PFSK-1 (cell line): ENCODE results near the gene GCN1.

Experiments
- FOXP2 ChIP-seq: optimal IDR thresholded peaks from 2 replicates; pipeline ENCODE3; 2011; ENCODE audit warnings: borderline replicate concordance, control low read depth, inconsistent platforms; ENCODE audit not compliant: insufficient read depth; ENCODE audit errors: extremely low read length, extremely low read depth
- POLR2AphosphoS5 ChIP-seq: IDR thresholded peaks from 2 replicates; pipeline ENCODE4 v1.6.1; 2012; ENCODE audit warnings: low read depth, mild to moderate bottlenecking, control low read depth, low read length, moderate library complexity
- SIN3A ChIP-seq: IDR thresholded peaks from 2 replicates; pipeline ENCODE4 v1.6.1; 2012; ENCODE audit warnings: mild to moderate bottlenecking, low read length, moderate library complexity, borderline replicate concordance; ENCODE audit not compliant: insufficient read depth
- TAF1 ChIP-seq: IDR thresholded peaks from 2 replicates; pipeline ENCODE4 v1.6.1; 2012; ENCODE audit warnings: low read length, control low read depth, borderline replicate concordance; ENCODE audit not compliant: insufficient read depth
- TF ChIP-seq, protein P1 (sequence below), 2 experiments: IDR thresholded peaks; 2 replicates each; pipeline versions ENCODE4 v1.6.1 to v1.8.0; 2011 to 2012; ENCODE audit warnings: low read depth in 2 of 2, low read length in 2 of 2, control low read depth in 1 of 2, inconsistent platforms in 1 of 2, mild to moderate bottlenecking in 1 of 2, moderate library complexity in 1 of 2; ENCODE audit not compliant: insufficient read depth in 1 of 2

The GCN1 gene

DNA sequence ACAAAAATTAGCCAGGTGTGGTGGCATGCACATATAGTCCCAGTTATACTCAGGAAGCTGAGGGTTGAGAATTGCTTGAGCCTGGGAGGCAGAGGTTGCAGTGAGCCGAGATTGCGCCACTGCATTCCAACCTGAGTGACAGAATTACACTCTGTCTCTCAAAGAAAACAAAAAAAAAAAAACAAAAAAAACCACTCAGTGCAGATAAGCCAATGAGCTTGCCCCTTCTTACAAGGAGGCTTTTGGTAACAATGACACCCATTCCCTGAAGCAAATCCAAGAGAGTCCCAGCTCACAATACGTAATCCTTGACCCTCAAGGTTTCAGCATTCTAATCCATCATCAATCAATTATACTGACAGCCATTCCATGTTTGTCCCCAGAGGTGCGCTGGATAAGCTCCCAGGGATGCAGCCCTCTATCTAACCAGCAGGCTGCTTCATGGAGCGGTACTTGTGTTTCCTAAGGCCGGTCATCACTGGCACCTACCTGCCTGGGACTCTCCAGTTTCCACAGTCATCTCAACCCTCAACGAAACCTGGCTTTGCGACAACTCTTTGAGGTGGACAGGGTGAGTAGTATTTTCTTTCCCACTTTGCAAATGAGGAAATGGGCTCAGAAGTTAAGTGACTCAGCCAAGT, 12.4 kb downstream of the GCN1 start:
- TF ChIP-seq TAF1, result no peak
- TF ChIP-seq, protein P1, sequence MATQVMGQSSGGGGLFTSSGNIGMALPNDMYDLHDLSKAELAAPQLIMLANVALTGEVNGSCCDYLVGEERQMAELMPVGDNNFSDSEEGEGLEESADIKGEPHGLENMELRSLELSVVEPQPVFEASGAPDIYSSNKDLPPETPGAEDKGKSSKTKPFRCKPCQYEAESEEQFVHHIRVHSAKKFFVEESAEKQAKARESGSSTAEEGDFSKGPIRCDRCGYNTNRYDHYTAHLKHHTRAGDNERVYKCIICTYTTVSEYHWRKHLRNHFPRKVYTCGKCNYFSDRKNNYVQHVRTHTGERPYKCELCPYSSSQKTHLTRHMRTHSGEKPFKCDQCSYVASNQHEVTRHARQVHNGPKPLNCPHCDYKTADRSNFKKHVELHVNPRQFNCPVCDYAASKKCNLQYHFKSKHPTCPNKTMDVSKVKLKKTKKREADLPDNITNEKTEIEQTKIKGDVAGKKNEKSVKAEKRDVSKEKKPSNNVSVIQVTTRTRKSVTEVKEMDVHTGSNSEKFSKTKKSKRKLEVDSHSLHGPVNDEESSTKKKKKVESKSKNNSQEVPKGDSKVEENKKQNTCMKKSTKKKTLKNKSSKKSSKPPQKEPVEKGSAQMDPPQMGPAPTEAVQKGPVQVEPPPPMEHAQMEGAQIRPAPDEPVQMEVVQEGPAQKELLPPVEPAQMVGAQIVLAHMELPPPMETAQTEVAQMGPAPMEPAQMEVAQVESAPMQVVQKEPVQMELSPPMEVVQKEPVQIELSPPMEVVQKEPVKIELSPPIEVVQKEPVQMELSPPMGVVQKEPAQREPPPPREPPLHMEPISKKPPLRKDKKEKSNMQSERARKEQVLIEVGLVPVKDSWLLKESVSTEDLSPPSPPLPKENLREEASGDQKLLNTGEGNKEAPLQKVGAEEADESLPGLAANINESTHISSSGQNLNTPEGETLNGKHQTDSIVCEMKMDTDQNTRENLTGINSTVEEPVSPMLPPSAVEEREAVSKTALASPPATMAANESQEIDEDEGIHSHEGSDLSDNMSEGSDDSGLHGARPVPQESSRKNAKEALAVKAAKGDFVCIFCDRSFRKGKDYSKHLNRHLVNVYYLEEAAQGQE (IDR thresholded peaks at IDR 0.05; ENCODE audit: insufficient read depth in 1 of 2, low read depth in 2 of 2, low read length in 2 of 2), result no peak
- TF ChIP-seq SIN3A, result no peak
- no peak for TF ChIP-seq FOXP2
- TF ChIP-seq POLR2AphosphoS5, result no peak

DNA sequence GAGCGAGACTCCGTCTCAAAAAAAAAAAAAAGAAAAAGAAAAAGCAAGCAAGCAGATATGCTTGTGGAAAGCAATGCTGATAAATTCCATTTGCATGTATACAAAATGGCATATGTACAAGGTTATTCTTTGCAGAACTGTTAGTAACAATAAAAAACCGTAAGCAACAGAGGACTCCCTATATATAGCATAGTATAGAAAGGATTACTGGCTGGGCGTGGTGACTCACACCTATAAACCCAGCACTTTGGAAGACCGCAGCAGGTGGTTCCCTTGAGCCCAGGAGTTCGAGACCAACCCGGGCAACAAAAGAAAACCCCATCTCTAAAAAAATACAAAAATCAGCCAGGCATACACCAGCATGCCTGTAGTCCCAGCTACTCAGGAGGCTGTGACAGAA, 13.5 kb downstream of the GCN1 start:
- TF ChIP-seq SIN3A (no peak), FOXP2 (no peak), POLR2AphosphoS5 (no peak), TAF1 (no peak)
- TF ChIP-seq, protein P1 (IDR thresholded peaks at IDR 0.05; ENCODE audit: insufficient read depth in 1 of 2, low read depth in 2 of 2, low read length in 2 of 2), result no peak

DNA sequence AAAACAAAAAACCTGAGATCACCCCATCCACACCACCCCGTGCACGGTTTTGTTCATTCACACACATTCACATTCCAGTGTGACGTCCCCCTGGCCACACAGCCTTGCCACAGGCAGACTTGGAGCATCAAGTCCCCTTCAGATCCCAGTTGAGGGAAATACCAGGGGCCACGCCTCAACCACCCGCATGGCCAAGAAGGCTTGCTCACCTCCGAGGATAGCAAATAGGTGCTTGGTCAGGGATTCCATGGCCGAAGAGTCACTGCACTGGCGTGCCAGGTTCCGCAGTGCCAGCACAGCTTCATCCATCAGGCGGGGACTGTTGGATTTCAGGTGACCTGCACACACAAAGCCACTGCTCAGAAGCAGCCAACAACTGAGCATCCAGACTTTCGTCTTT, 19.0 kb downstream of the GCN1 start:
- TF ChIP-seq, protein P1 (IDR thresholded peaks at IDR 0.05; ENCODE audit: insufficient read depth in 1 of 2, low read depth in 2 of 2, low read length in 2 of 2), result no peak
- no peak for TF ChIP-seq TAF1
- TF ChIP-seq SIN3A, result no peak
- no peak for TF ChIP-seq POLR2AphosphoS5
- no peak for TF ChIP-seq FOXP2

DNA sequence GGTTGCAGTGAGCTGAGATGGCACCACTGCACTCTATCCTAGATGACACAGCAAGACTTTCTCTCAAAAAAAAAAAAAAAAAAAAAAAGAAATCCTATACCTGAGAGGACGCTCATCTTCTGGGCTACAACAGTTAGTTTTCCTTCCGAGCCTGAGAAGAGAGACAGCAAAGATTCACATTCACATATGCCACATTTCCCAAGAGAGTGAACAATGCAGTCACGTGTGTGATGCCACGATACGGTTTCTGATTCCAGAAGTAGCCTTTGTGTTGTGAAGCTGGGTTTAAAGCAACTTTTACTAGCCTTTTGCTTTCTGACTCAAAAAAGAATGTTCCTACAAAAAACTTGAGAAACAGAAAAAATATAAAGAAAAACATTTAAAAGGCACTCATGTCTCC, 19.5 kb downstream of the GCN1 start:
- TF ChIP-seq SIN3A (no peak), FOXP2 (no peak), POLR2AphosphoS5 (no peak), TAF1 (no peak)
- TF ChIP-seq, protein P1 (IDR thresholded peaks at IDR 0.05; ENCODE audit: insufficient read depth in 1 of 2, low read depth in 2 of 2, low read length in 2 of 2), result no peak

DNA sequence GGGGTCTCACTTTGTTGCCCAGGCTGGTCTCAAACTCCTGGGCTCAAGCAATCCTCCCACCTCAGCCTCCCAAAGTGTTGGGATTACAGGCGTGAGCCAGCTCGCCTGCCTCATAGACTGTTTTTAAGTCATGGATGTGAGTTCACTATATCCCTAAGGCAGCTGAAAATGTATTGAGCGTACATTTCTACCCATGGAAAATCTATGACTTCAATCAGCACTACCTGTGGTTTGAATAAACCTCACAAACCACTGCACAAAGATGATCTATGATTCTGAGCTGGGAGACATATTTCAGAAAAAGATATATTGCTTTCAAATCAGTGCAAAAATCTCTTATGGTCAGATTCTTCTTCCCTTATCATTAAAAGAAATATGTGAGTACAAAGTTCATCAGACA, 22.5 kb downstream of the GCN1 start:
- TF ChIP-seq POLR2AphosphoS5 (no peak), FOXP2 (no peak), TAF1 (no peak), SIN3A (no peak)
- TF ChIP-seq, protein P1 (IDR thresholded peaks at IDR 0.05; ENCODE audit: insufficient read depth in 1 of 2, low read depth in 2 of 2, low read length in 2 of 2), result no peak
